IPS-18c (cell line): Measurements from ENCODE around the gene SOX5.

ENCODE experiments used
- H3K4me3 ChIP-seq: 2 replicates; pipeline ENCODE4 v1.7.0; 2013; ENCODE audit warnings: low read depth, mild to moderate bottlenecking, low read length, moderate library complexity; ENCODE audit not compliant: insufficient read depth
- H3K9me3 ChIP-seq: one replicate; pipeline ENCODE4 v1.6.1; 2013; ENCODE audit warnings: mild to moderate bottlenecking, low read length, moderate library complexity; ENCODE audit not compliant: control insufficient read depth, insufficient read depth

Gene SOX5

DNA sequence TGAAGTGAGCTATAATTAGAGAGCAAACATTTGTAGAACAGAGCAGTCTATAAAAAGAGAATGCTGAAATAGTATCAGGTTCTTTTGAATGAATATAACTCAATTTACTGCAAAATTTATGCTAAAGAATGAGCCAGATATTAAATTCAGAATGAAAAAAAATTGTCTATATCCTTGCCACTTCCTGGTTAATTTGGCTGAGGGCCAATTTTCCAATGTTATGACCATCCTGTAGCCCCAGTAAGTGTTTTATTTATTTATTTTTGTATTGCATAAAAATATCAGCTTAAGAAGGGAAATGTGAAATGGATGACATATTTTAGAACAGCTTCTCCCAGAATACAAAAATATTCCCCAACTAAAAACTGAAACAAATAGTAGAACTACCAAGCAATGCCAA lies 263.4 kb downstream of the SOX5 start:
- Histone ChIP-seq H3K9me3 (no peaks in the 10 kb centered on the region), H3K4me3 (no peak overlapping the region)

DNA sequence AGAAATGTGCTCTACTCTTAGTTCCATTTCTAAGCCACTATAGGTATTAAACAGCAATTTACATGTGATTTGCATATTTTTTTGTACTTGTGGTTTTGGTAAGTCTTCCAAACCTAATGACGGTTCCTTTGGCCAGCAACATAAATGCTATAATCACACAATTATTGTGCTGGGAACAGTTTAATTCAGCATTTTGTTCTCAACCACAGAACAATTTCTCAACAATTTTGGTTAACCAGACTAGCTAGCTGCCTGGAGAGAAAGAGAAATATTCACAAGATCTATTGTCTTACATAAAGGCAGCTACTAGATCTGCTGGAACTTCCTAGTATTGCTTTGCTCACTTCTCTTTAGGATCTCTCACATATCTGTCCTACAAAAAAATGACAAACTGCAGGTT lies 265.3 kb downstream of the SOX5 start:
- Histone ChIP-seq H3K4me3 (no peak overlapping the region), H3K9me3 (no peaks in the 10 kb centered on the region)

DNA sequence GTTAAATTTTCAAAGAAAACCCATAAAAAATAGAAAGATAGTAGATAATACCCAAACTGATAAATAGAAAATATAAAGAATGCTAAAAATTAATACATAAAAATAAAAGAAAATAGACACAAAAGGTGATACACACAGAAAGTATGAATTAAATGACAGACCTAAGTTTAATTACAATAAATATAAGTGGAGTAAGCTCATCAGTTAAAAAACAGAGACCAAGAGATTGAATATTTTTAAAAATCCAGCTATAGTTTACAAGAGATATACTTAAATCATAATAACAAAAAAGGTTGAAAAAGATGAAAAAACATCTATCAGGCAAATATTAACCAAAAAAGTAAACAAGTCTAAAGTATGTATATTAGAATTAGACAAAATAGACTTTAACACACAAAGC lies 268.2 kb downstream of the SOX5 start:
- Histone ChIP-seq H3K9me3 (no peaks in the 10 kb centered on the region), H3K4me3 (no peak overlapping the region)

DNA sequence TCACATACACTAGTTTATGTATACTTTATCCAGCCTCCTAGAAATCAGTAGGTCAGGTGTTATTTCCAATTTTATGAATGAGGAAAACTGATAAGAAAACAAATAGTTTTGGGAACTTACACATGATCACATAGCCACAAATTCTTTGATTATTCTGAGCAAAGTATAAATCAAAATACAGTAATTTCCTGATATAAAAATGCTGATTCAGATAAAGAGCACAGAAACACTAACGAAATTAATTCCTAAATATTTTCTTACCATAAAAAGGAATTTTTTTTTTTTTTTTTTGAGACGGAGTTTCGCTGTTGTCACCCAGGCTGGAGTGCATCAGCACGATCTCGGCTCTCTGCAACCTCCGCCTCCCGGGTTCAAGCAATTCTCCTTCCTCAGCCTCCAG lies 275.4 kb downstream of the SOX5 start:
- Histone ChIP-seq H3K4me3 (no peak overlapping the region), H3K9me3 (no peaks in the 10 kb centered on the region)

DNA sequence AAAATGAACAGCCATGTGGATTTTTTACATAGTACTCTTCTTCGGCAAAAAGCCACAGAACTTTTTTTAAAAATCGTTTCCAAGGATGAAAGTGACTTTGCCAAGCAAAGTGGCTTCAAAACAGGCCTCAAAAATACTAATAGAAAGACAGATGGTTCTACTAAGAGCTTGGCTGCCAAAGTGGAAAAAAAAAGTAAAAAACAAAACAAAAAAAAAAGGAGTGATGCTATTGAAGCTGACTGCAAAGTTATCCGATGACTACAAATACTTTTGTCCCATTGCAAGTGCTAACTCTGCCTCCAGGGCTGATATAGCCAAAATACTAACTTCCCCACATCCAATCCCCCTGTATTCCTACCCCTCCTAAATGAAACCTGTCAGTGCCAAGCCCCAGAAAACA lies 277.6 kb downstream of the SOX5 start:
- Histone ChIP-seq H3K4me3 (no peak overlapping the region), H3K9me3 (no peaks in the 10 kb centered on the region)

DNA sequence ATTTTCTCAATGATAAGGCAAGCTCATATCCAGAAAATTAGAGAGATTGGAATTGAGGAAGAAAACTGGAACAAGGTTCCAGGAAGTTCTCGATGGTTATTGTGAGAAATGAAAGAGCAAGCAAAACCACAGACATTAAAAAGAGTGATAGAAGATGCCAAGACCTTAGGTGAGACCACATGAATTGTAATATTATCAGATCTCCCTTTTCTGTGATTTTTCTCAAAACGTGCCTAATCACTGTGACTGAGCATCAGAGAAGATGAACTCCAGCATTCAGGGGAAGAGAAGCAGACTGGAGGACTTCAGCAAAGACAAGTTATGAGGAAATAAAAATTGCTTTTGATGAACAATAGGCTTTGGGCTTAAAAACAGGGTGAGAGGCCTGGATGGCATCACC lies 278.8 kb downstream of the SOX5 start:
- Histone ChIP-seq H3K9me3 (no peaks in the 10 kb centered on the region), H3K4me3 (no peak overlapping the region)

DNA sequence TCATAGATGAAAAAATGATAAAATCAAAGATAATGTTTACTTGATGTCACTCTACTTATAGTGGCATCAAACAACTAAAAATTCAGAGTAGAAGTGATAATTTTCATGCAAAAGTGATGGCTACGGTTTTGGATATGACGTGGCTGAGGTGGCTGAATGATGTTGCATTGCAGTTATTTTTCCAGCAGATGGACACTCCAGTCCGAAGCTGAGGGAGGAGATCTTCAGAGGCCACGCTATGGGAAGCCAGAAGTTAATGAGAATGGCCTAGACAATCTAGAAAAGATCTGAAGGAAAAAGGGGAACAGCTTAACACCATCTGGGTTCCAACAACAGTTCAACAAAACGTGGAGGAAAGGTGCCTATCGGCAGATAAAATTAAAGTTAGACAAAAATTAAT lies 279.8 kb downstream of the SOX5 start:
- Histone ChIP-seq H3K4me3 (no peak overlapping the region), H3K9me3 (no peaks in the 10 kb centered on the region)

DNA sequence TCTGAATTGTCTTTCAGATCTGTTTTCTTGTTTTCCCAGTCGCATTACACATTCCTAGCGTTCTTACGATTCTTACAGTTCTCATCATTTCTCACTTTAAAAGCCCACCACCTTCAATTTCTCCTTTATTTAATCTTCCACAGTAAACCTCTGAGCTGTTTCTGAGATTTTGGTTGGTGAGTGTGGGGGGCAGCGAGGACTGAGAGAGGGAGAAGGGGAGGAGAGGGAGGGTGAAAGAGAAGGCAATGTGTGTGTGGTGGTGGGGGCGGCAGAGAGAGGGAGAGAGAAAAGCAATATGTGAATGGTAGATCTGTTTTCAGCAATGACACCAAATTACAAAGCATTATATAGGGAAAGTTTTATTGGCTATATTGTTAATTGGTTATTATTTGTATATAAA lies 282.6 kb downstream of the SOX5 start:
- Histone ChIP-seq H3K4me3 (no peak overlapping the region), H3K9me3 (no peaks in the 10 kb centered on the region)

DNA sequence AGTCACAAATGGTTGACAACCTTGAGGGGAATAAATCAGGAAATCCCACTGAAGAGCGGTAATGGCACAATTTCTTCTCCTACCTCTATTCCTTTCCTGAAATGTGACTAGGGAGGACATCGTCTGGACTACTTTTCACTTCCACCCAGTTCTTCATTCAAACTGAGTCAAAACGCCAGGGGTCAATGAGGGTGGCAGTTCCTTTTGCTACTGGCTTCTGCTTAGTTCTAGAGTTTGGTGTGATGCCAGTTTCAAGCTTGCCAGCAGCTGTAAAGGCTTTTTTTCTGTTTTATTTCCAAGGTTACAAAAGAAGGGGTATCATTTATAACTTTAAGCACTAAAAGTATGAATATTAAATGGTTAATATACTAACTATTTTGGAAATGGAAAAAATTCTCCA lies 286.5 kb downstream of the SOX5 start:
- Histone ChIP-seq H3K4me3 (no peak overlapping the region), H3K9me3 (no peaks in the 10 kb centered on the region)

GRCh38 chr12:23659131-23659530 lies 290.3 kb downstream of the SOX5 start:
- Histone ChIP-seq H3K4me3 (no peak overlapping the region), H3K9me3 (no peaks in the 10 kb centered on the region)

- no peak overlapping the region for H3K4me3 ChIP-seq
- H3K9me3 ChIP-seq = no peaks in the 10 kb centered on the region
Observed at GRCh38 chr12:23657598-23657997, 291.9 kb downstream of the SOX5 start.

GRCh38 chr12:23655884-23656283 lies 293.6 kb downstream of the SOX5 start:
- H3K9me3 ChIP-seq = no peaks in the 10 kb centered on the region
- no peak overlapping the region for H3K4me3 ChIP-seq

- H3K4me3 ChIP-seq = no peak overlapping the region
- H3K9me3 ChIP-seq = no peaks in the 10 kb centered on the region
Observed at GRCh38 chr12:23655112-23655511, 294.4 kb downstream of the SOX5 start.

DNA sequence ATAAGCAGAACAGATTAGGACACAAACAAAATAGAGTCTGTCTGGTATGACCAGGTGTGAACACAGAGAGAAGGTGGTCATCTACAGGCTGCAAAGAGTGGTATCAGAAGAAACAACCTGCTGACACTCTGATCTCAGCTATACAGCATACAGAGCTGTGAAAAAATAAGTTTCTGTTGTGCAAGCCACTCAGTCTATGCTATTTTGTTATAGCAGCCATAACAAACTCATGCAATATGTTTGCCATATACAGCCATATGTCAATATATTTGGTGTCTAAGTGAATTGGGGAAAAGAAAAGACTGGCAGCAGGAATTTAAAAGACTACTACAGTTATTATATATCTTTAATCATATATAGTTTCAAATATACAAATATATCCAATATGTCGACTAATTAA lies 300.9 kb downstream of the SOX5 start:
- Histone ChIP-seq H3K9me3 (no peaks in the 10 kb centered on the region), H3K4me3 (no peak overlapping the region)

- H3K4me3 ChIP-seq = no peak overlapping the region
- no peaks in the 10 kb centered on the region for H3K9me3 ChIP-seq
Observed at GRCh38 chr12:23640754-23641153, 308.7 kb downstream of the SOX5 start.

DNA sequence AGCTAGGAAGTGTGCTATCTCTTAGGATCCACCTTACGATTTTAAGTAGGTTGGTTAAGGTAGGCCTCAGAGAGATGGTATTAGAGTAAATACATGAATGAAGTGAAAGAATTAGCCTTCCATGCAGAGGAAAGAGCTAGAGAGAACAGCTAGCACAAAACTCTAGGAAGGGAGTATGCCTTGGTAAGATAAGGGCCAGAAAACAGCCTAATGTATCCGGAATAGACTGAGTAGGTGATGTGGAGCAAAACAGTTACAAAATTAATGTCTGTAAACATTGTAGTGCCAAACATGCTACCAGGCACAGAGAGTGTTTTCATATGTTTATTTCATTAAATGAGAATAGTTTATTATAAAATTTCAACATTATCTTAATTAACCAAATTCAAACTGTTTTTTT lies 315.1 kb downstream of the SOX5 start:
- no peaks in the 10 kb centered on the region for H3K9me3 ChIP-seq

GRCh38 chr12:23631786-23632377 lies 317.6 kb downstream of the SOX5 start:
- H3K4me3 ChIP-seq = no peak overlapping the region
- H3K9me3 ChIP-seq = no peaks in the 10 kb centered on the region

More for the DNA sequence above, 315.1 kb downstream of the SOX5 start:
- no peak overlapping the region for H3K4me3 ChIP-seq

- Histone ChIP-seq H3K9me3 (no peaks in the 10 kb centered on the region), H3K4me3 (no peak overlapping the region)
Observed at GRCh38 chr12:23630524-23630923, 318.9 kb downstream of the SOX5 start.

DNA sequence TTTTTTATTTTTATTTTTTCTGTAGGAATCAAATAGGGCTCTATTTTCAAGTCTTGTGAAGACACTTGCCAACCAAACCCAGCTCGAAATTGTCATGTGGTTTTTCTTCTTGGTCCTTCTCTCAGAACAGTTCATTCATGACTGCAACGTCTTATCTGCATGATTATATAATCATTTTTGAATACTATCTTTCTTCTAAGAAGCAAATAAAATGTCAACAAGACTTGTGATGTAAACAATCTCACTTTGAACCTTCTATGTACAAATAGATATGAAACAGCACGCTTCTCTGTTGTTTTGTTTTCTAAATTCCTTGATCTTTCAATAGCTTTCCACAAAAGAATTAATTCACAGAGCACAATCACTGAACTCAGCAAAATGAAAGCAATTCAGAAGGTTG lies 320.7 kb downstream of the SOX5 start:
- no peak overlapping the region for H3K4me3 ChIP-seq
- no peaks in the 10 kb centered on the region for H3K9me3 ChIP-seq
